Chondrocyte (in vitro differentiated cells): ENCODE data around the gene NFIA. TPM values are rescaled to one million over a fixed set of nuclear protein-coding genes. Genes with fewer than 3 reads are reported as not detected.

ENCODE experiments used
- DNase-seq: peaks from one replicate; pipeline ENCODE4 v3.0.0; 2021; ENCODE audit warnings: mixed read lengths, low spot score
- H3K27ac Mint-ChIP-seq: one replicate; pipeline ENCODE4 v1.8.0; 2021; ENCODE audit warnings: mild to moderate bottlenecking, moderate library complexity, mixed read lengths; ENCODE audit not compliant: unreplicated experiment
- H3K27me3 Mint-ChIP-seq: 2 replicates; pipeline ENCODE4 v1.8.0; 2021; ENCODE audit warnings: low read depth, mixed read lengths
- H3K36me3 Mint-ChIP-seq: 2 replicates; pipeline ENCODE4 v1.8.0; 2021; ENCODE audit warnings: low read depth, mixed read lengths
- H3K4me1 Mint-ChIP-seq: 2 replicates; pipeline ENCODE4 v1.8.0; 2021; ENCODE audit warnings: low read depth, mild to moderate bottlenecking, mixed read lengths
- H3K4me3 Mint-ChIP-seq: one replicate; pipeline ENCODE4 v1.8.0; 2021; ENCODE audit warnings: mild to moderate bottlenecking, moderate library complexity, mixed read lengths; ENCODE audit not compliant: unreplicated experiment
- H3K9me3 Mint-ChIP-seq: 2 replicates; pipeline ENCODE4 v1.8.0; 2021; ENCODE audit warnings: low read depth, mixed read lengths
- CTCF ChIP-seq: fragments of 200-600 bp; sonication (generic); IDR thresholded peaks from 2 replicates; pipeline ENCODE4 v1.5.0; 2021; ENCODE audit warnings: antibody characterized with exemption, mild to moderate bottlenecking, moderate library complexity
- total RNA-seq: library from RNA; stranded (reverse); gene quantifications from 3 replicates; pipeline ENCODE4 v1.2.1, GENCODE V29; 2021

NFIA gene
- total RNA-seq, 1 donor from 2014 or later: 43.0 TPM

GRCh38 chr1:61088163-61088974, 6.0 kb downstream of the NFIA start:
- no peak overlapping the region for H3K4me3 Mint-ChIP-seq
- H3K9me3 Mint-ChIP-seq: no peaks in the 10 kb centered on the region
- peaks cover 51% of the 10 kb centered on the region for H3K4me1 Mint-ChIP-seq
- peaks cover 19% of the 10 kb centered on the region for H3K36me3 Mint-ChIP-seq
- TF ChIP-seq CTCF: no peak
- no peaks in the 10 kb centered on the region for H3K27me3 Mint-ChIP-seq
- DNase-seq: no peak
- no peak overlapping the region for H3K27ac Mint-ChIP-seq

GRCh38 chr1:61089338-61089737, 7.0 kb downstream of the NFIA start:
- H3K9me3 Mint-ChIP-seq: no peaks in the 10 kb centered on the region
- peaks cover 55% of the 10 kb centered on the region for H3K4me1 Mint-ChIP-seq
- peaks cover 17% of the 10 kb centered on the region for H3K36me3 Mint-ChIP-seq
- no peak for DNase-seq
- no peaks in the 10 kb centered on the region for H3K27me3 Mint-ChIP-seq
- no peak overlapping the region for H3K4me3 Mint-ChIP-seq
- no peak for TF ChIP-seq CTCF
- H3K27ac Mint-ChIP-seq: no peak overlapping the region

GRCh38 chr1:61089741-61090140, 7.4 kb downstream of the NFIA start:
- Mint-ChIP-seq H3K27ac (no peak overlapping the region), H3K4me1 (peaks cover 55% of the 10 kb centered on the region), H3K4me3 (no peak overlapping the region), H3K36me3 (peaks cover 17% of the 10 kb centered on the region), H3K27me3 (no peaks in the 10 kb centered on the region), H3K9me3 (no peaks in the 10 kb centered on the region)
- TF ChIP-seq CTCF: no peak
- DNase-seq: no peak

- no peaks in the 10 kb centered on the region for H3K9me3 Mint-ChIP-seq
- no peak overlapping the region for H3K4me3 Mint-ChIP-seq
- H3K27ac Mint-ChIP-seq: no peak overlapping the region
- H3K4me1 Mint-ChIP-seq: peaks cover 52% of the 10 kb centered on the region
- no peak for DNase-seq
- H3K27me3 Mint-ChIP-seq: no peaks in the 10 kb centered on the region
- TF ChIP-seq CTCF: no peak
- peaks cover 17% of the 10 kb centered on the region for H3K36me3 Mint-ChIP-seq
Measured at GRCh38 chr1:61090546-61091202, 8.3 kb downstream of the NFIA start.

GRCh38 chr1:61091455-61091854, 9.1 kb downstream of the NFIA start:
- Mint-ChIP-seq H3K4me3 (no peak overlapping the region), H3K4me1 (peaks cover 45% of the 10 kb centered on the region), H3K36me3 (peaks cover 17% of the 10 kb centered on the region), H3K27me3 (no peaks in the 10 kb centered on the region), H3K9me3 (no peaks in the 10 kb centered on the region), H3K27ac (no peak overlapping the region)
- TF ChIP-seq CTCF: no peak
- no peak for DNase-seq
